GM21367 (cell line): ENCODE measurements around the gene TACC2.

ENCODE experiments used
- ATAC-seq: cut with Tn5 transposase; IDR thresholded peaks from one replicate; pipeline ENCODE4 v1.9.1; 2021; ENCODE audit not compliant: unreplicated experiment

Gene TACC2

GRCh38 chr10:122245136-122245535 lies 256.2 kb downstream of the TACC2 start:
- no peak for ATAC-seq

GRCh38 chr10:122245897-122246296 lies 256.9 kb downstream of the TACC2 start:
- ATAC-seq: no peak

GRCh38 chr10:122246830-122247520 lies 258.0 kb downstream of the TACC2 start:
- ATAC-seq: no peak

GRCh38 chr10:122248356-122249302 lies 259.7 kb downstream of the TACC2 start:
- no peak for ATAC-seq

- no peak for ATAC-seq
Observed at GRCh38 chr10:122249303-122249850, 260.4 kb downstream of the TACC2 start.

GRCh38 chr10:122249991-122250750 lies 261.2 kb downstream of the TACC2 start:
- no peak for ATAC-seq

GRCh38 chr10:122251459-122252255 lies 262.7 kb downstream of the TACC2 start:
- ATAC-seq: no peak

- no peak for ATAC-seq
Observed at GRCh38 chr10:122252805-122253204, 263.8 kb downstream of the TACC2 start.

- no peak for ATAC-seq
Observed at GRCh38 chr10:122253605-122254004, 264.6 kb downstream of the TACC2 start.

- ATAC-seq: no peak
Observed at GRCh38 chr10:122254831-122255230, 265.9 kb downstream of the TACC2 start.

- no peak for ATAC-seq
Observed at GRCh38 chr10:122255509-122256301, 266.7 kb downstream of the TACC2 start.

GRCh38 chr10:122257041-122257440 lies 268.1 kb downstream of the TACC2 start:
- ATAC-seq: no peak

GRCh38 chr10:122258136-122259074 lies 269.4 kb downstream of the TACC2 start:
- ATAC-seq: no peak

- ATAC-seq: no peak
Observed at GRCh38 chr10:122259075-122259466, 270.1 kb downstream of the TACC2 start.

GRCh38 chr10:122261584-122261983 lies 272.6 kb downstream of the TACC2 start:
- no peak for ATAC-seq

GRCh38 chr10:122263971-122264370 lies 275.0 kb downstream of the TACC2 start:
- ATAC-seq: no peak

- no peak for ATAC-seq
Observed at GRCh38 chr10:122264436-122264835, 275.5 kb downstream of the TACC2 start.

GRCh38 chr10:122264931-122265330 lies 276.0 kb downstream of the TACC2 start:
- no peak for ATAC-seq
